ENCODE results near the gene TIGD7.
"Not testable (repeated sequence)": the region's sequence is repeated elsewhere in the genome, so short reads cannot be mapped to it uniquely, and the experiment has no call there.

TIGD7 gene

DNA sequence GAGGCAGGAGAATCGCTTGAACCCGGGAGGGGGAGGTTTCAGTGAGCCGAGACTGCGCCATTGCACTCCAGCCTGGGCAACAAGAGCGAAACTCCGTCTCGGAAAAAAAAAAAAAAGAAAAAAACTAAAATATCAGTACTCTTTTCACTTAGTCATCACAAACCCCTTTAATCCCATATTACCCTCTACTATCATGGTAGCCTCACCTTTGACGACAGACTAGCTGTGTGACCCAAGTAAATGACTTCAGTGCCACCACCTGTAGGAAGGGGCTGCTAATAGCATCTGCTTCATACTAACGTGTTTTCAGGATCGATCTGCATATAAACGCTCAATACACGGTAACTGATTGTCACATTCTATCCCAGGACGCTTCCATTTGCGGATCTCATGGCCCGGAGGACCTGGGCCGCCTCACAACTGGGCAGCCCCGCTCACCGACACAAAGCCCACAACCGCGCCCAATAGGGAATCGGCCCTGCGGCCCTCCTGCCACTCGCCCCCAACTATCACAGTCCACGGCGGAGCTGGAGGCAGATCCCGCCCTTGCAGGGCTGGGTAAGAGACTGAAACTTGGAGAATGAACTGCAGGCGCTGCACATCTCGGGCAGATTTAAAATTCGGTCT, 23.0 kb downstream of the TIGD7 start:
- DNase-seq, result no peak

DNA sequence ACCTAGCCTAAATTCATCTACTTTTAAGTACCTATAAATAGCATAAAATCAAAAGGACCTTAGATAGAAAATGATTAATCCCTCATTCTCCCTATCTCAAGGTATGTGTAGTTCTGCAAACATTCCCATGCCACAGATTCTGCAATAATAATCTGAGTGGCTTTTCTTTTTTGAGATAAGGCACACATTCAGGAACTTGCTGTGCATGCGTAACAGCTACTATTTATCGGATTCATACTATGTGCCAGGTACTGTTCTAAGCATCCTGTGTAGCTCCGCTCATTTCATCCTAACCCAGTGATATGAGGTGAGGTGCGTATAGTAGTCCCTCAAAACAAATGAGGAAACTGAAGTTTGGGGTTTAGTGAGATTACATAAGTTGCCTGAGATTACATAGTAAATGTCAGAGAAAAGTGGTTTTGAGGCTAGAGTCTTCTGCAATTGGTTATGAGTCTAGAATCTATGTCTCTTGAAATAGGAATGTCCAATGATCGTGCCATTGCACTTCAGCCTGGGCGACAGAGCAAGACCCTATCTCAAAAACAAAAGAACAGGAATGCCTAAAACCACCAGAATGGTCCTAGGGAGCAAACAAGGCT, 23.9 kb downstream of the TIGD7 start:
- DNase-seq, result no peak

DNA sequence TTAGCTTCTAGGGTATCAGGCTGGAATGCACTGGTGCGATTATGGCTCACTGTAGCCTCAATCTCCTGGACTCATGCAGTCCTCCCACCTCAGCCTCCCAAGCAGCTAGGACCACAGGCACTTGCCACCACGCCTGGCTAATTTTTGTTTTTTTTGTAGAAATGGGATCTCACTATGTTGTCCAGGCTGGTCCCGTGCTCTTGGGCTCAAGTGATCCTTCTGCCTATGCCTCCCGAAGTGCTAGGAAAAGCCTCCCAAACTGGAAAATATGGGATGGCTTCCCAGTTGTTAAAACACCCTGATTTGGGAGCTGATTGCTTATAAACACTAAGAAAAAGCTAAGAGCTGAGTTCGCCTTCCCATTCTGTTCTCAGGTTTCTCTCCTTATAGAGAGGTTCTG, 28.6 kb downstream of the TIGD7 start:
- no peak for DNase-seq

DNA sequence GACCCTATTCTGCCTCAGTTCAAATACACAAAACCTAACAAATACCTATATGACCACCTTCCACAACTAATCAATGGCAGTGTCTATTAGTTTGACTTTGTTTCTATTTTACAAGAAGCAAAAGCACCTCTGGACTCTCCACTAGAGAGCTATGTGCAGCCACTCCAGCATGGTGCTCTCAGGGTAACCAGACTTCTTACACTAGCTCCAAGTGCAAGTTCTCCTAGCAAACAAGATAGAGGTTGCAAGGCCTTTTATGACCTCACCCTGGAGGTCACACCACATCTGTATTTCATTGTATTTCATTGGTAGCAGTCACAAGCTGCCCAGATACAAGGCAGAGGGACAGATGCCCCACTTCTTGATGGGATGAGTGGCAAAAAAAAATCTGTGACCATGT, 30.3 kb downstream of the TIGD7 start:
- no peak for DNase-seq

DNA sequence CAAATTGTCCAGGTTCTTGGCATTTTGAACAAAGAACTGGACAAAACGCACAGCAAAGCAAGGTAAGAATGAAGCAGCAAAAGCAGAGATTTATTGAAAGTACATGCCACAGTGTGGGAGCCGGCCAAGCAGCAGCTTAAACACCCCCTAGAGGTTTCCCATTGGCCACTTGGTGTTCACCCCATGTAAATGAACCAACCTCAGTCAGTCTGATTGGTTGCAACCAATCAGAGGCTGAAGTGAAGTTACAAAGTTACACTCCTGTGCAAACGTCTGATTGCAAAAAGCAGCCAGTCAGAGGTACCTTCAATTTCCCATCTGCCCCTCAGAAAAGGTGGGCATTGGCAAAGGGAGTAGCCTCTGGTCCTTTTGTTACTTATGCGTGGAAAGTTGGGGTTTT, 30.7 kb downstream of the TIGD7 start:
- no peak for DNase-seq

DNA sequence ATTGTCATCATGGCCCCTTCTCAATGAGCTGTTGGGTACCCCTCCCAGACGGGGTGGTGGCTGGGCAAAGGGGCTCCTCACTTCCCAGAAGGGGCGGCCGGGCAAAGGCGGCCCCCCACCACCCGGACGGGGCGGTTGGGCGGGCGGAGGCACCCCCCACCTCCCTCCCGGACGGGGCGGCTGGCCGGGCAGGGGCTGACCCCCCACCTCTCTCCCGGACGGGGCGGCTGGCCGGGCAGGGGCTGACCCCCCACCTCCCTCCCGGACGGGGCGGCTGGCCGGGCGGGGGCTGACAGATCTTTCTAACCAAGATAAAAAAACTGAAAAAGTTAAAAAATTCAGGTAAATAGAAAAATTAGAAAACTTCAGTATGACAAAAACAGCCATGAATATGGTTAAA, 33.9 kb downstream of the TIGD7 start:
- not testable (repeated sequence) for DNase-seq

DNA sequence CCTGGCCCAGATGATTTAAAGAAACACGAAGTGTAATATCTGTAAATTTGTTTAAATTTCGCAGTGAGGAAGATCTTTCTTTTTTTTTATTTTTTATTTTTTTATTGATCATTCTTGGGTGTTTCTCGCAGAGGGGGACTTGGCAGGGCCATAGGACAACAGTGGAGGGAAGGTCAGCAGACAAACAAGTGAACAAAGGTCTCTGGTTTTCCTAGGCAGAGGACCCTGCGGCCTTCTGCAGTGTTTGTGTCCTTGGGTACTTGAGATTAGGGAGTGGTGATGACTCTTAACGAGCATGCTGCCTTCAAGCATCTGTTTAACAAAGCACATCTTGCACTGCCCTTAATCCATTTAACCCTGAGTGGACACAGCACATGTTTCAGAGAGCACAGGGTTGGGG, 34.5 kb downstream of the TIGD7 start:
- DNase-seq, result not testable (repeated sequence)

DNA sequence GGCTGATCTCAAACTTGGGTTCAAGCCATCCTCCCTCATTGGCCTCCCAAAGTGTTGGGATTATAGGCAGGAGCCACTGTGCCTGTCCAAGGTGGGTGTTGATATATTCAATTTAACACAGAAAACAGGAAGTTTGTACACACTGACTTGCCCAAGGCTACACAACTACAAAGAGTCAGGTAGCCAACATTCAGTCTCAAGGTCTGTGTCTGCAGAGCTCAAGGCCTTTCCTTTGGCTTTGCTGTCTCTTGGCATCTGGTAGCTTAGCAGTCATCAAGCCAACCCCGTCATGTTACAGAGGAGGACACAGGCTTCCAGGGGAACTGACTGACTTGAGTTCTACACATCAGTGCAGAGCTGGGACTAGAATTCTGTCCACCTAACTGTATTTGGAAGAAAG, 36.9 kb downstream of the TIGD7 start:
- no peak for DNase-seq

DNA sequence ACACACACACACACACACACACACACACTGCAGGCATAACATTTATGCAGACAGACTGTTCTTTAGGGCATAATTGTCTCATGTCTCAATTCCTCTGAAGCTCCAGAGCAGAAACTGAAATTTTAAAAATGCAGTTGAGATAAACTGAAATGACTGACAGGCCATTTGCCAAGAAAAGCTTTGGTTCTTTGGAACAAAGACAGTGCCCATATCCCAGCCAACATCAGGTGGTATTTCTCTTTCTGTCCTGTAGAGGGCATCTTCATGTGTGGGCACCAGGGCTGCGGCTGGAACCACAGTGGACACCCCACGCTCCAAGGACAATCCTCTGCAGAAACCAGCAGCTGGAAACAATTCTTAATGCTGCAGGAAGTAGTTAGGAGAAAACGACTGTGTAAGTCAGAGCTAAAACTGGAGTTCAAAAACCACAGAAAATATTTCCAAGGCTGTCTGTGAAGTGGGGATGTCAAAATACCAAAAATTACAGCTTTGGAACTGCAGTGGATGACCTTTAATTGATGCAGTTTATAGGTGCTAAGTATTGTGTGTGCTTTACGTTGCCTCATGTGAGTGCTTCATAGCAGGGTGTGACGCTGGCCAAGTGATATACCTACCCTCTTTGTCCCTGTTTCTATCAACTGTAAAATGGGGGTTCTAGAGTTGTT, 38.2 kb downstream of the TIGD7 start:
- no peak for DNase-seq

DNA sequence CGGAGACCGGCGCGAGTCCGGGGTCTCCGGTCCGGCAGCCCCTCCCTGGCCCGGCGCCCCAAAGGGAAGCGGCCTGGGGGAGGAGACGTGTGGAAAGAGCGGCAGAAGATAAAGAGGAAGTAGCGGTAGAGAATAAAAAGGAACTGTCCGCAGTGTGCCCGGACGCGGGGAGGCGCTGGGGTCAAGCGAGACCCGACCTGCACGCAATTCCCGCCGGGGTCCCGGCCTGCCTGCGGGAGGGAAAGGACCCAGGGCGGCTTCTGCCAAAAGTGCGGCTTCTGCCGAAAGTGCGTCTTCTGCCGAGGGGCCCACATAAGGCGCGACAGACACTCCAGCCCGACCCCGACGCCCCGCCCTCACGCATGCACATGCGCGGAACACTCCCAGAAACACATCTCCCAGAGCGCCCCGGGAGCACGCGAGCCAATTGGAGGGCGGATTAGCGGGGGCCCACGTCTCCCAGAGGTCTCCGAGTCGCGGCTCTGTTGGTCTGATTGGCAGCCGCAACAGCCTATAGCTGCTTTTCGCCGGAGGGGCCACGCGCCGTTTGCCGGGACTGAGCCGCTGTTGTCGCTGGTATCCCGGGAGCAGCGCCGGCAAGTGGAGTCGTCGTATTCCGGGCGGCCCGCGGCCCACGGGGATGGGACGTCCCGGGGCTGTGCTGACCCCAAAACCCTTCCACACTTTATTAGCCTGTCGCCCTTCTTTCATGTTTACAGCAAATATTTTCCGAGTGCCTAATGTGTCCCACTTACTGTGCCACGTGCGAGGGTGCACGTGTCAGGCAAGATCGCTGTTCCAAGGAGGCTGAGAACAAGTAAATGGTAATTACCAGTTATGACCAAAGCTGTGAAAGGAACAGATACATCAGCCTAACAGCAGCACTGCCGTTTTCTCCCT, 40.8 kb downstream of the TIGD7 start:
- DNase-seq, result peak; percentile 99

DNA sequence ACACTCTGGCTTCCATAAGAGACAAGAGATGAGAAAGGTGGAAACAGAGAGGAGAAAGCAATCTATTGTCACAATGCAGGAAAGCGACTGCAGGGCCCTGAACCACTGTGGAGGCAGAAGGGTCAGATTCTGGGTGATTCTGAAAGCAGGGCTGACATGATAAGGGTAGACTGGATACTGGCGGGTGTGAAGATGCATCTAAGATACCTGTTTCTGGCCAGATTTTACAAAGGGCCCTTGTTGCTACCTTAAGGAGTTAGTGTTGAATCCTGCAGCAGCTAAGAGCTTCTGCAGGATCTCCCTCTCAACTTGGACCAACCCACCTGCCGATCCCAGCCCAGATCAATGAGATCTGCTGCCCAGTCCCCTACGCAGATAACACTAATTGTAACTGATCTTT, 42.7 kb downstream of the TIGD7 start:
- DNase-seq, result no peak

DNA sequence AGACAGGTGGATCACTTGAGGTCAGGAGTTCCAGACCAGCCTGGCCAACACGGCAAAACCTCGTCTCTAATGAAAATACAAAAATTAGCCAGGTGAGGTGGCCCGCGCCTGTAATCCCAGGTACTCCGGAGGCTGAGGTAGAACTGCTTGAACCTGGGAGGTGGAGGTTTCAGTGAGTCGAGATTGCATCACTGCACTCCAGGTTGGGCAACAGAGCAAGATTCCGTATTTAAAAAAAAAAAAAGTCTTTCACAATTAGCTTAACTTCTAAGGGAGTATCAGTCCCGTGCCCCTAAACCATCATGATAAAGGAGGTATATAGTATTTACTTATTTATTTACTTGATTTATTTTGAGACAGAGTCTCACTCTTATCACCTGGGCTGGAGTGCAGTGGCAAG, 45.4 kb downstream of the TIGD7 start:
- no peak for DNase-seq

DNA sequence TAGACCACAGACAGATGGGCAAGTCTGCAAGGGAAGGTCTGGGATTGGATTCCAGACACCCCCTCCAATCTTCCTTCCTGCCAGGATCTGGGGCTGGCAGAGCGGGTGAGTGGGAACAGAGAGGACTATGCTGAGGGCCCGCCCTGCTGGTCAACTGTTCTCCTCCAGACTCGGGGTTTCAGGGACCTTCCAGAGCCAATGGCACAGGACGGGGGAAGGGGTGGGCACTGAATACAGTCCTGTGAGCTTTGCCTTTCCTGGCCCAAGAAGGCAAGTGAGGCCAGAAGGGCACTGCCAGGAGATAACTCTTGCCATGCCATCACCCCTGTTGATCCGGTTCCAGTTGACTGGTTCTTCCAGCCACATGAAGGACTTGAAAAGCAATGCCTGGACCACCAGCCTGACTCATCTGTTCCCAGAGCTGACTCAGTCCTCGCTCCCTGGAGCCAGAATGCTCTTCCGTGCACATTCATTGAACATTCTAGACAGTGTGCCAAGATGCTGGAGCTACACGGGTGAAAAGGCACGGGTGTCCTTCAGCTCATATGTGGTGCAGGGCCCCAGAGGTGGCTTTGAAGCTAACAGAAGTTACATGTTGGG, 48.3 kb downstream of the TIGD7 start:
- DNase-seq, result no peak

DNA sequence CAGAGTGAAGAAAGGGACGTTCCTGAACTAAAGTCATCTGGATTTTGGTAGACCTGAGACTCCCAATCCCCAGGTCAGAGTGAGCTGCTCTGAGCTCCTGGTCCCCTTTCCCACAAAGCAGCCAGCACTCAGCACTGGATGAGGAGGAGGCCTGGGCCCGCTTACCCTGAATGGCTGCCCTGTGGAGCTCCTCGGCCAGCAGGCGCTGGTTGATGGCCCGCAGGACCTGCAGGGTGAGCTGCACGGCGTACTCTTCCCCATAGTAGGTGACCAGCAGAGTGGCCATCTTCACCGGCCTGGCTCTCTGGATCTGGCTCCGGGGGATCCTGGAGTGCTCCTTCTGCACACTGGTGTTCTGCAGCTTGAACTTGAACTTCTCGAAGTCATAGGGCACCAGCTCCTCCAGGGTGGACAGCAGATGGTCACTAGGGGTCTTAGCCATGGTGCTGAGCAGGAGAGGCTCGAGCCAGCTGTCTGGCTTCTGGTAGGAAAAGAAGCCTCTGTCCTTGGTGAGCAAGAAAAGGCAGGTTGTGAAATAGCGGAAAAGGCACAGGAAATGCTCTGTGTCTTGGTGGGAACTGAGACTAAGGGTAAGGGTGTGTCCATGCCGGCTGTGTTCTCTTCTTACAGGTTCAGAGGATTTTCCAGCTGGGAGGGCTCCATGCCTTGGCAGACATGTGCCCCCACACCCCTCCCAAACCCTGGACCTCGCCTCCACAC, 48.9 kb downstream of the TIGD7 start, which contains the start of gene MEFV:
MEFV (minus strand) TSS at position 488 of the 720 bp plus-strand sequence; CDS start at position 442, 46 bp downstream.
- DNase-seq, result no peak

DNA sequence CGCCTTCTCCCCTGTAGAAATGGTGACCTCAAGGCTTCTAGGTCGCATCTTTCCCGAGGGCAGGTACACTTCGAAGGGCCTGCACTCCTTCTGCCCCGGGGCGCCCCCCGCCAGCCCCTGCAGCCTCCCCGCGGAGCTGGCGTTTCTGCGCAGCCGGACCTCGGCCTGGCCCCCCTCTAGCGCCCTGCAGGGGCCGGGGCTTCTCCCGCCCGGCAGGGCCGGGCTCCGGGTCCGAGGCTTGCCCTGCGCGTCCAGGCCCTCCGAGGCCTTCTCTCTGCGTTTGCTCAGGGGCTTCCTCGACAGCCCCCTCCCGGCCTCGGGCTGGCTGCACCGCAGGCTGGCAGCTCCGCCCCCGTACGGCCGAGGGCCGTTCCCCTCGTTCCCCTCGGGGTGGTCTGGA, 50.9 kb downstream of the TIGD7 start:
- no peak for DNase-seq

DNA sequence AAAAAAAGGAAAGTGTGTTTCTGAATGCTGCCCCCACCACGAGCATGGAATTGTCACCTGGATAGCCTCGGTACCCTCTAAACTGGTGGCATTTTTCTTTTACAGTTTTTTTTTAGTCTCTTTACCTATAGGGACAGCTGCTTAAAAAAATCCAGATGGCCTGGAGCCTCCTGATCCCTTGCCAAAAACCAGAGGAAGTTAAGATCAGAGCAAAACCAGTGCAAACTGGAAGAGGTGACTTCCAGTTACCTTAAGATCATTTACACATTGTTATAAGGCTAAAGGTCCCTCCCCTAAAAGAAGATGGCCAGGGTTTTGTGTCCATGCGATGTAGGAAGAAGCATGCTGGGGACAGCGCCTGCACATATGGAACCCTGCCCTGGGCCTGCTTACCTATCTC, 52.3 kb downstream of the TIGD7 start:
- no peak for DNase-seq

DNA sequence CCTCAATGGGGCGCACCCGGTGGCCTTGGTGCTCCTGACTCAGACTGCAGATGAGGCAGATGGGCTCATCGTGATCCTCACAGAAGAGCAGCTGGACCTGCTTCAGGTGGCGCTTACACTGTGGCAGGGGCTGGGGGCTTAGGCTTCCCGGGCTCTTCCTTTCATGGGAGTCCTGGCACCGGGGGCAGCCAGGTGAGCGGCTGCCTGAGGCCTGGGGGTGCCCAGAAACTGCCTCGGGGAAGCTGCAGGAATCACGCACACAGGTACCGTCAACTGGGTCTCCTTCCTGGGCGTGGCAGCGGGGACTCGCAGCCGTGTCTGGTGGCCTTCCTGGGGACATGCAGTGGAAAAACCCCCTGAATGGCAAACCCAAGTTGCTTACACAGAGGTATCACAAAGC, 55.8 kb downstream of the TIGD7 start:
- no peak for DNase-seq

DNA sequence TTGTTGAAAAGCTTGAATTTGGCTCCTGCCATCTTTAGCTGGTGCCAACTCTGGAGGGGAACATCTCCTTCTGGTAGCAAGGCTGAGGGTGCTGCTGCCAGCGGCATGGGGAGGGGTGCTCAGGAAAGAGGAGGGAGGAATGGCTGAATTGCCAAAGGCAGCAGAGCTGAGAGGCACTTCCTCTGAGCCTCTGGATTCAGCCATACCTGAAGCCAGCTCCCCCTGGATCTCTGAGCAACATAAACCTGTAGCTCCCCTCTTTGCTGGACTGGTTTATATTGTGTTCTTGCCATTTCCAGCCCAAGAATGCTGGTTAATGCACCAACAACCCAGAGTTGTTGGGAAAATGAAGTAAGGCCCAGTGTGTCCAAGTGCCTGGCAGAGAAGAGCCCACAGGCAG, 56.2 kb downstream of the TIGD7 start:
- DNase-seq, result no peak

Data from stimulated activated CD4-positive, alpha-beta T cell treated with anti-CD3 and anti-CD28 coated beads, Interleukin-1b, Interleukin-23, amount 100 ng/mL, for 48 hours (primary cell).